NCI-H1694 (cell line): Measurements from ENCODE around the gene TP53I11.

Experiments used
- DNase-seq: peaks from one replicate; lab custom pipeline; 2025; lab: John Stamatoyannopoulos, UW

The TP53I11 gene

DNA sequence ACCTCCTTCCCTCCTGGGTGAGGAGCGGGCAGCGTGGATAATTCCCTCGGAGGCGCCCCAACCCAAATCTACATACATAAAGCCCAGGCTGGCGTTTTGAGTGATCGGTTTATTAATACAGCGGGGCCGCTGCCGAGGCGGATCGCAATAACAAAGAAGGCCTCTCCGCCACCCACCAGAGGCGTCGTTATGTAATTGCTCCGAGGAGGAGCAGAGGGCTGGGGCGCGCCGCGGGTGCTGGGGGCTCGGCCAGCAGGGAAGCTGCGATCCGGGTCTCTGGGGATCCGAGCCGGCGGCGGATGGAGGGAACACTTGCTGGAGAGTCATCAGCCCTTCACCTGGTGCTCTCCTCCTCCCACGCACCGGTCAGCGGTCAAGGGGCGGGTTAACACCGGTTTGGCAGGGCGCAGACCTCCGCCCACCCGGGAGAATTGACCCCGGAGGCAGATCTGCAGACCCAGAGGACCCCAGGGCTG is 6.4 kb upstream of the TP53I11 start:
- DNase-seq = no peak

DNA sequence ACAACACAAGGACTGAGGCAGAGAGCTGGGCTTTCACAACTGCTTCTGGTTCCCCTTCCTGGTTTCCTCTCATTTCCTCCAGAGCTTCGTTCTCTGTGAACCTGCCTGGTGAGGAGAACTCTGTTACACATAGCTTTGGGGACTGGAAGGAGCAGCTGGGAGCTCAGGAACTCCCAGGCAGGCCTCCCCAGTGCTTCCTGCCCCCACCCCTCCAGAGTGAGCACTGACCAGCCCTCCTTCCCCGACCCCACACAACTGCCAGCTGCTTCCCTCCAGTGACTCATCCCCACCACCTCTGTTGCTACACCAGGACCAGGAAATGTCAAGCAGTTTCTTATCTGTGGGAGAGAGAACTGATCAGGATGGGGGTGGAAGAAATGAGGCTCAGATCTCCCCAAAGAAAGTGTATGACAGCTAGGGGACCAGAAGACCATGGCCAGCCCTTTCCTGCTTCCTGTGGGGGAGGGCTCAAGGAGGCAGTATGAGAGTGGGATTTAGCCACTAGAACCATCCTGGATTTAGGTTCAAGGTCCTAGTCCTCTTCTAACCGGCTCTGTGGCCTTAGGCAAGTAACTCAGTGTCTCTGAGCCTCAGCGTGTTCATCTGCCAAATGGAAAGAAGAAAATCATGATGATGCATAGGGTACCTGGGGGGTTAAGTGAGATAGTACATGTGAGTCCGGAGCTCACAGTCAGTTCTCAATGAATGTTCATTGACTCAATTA is 4.5 kb upstream of the TP53I11 start:
- DNase-seq = no peak

DNA sequence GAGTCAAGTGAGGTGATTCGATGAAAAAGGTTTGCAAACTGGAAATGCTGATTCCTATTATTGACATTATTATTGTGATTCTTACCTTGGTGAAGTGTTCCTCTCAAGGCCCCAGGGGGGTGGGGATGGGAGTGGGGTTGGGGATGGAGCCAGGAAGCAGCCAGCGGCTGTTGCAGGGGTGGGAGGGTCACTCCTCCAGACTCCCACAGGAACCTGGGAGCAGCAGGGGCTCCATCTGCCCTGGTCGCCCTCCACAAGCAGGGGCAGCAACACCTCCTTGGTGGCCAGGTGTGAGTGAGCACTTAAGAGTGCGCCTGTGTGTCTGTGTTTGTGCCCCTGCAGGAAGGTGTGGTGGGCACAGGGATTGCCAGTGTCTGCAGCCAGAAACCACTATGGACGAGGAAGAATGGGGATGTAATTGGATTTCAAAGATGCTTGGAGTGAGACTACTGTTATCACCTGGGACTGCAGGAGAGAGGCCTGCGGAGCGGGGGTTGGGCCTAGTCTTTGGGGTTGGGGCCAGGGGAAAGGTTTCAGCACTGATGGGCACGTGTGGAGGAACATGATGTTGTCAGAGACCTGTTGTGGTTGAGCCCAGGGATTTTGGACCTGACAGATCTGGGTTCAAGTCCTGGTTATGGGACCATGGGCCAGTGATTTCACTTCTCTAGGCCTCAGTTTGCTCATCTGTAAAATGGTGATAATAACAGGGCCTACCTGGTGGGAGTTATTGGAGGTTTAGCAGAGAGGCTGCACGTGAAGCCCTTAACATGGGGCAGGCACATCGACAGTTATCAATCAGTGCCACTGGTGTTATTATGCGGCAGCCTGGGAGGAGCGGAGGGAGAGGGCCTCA is 3.6 kb upstream of the TP53I11 start:
- no peak for DNase-seq

DNA sequence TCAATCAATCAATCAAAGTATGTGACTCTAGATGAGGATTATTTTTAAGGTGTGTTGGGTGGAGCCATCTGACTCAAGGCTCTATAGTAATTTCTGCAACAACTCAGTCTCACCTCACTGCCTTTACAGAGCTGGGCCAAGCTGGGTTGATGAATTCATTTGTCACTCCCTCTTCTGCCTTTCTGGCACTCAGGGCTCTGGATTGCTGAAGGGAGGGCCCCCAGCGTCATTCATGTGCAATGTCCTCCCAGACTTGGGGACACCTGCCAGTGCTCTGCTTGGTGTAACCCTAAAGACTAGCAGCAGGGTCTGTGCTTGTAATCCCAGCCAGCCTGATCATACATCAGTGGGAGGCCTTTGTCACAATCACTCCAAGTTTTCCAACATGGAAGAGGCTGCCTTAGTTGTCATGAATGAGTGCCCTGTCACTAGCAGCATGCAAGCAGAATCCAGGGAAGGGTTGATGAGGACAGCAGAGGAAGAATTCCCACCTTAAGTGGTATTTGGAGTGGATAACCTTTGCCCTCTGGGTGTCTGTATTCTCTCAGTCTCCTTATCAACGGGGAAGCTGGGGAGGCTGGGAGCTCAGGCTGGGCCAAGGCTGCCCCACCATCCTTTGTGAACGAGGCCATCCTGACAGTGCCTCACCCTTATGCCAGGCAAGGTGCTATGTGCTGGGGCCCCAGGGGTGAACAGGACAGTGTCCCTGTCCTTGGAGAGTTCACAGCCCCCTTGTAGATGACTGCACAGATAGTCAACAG is 2.0 kb upstream of the TP53I11 start:
- no peak for DNase-seq

DNA sequence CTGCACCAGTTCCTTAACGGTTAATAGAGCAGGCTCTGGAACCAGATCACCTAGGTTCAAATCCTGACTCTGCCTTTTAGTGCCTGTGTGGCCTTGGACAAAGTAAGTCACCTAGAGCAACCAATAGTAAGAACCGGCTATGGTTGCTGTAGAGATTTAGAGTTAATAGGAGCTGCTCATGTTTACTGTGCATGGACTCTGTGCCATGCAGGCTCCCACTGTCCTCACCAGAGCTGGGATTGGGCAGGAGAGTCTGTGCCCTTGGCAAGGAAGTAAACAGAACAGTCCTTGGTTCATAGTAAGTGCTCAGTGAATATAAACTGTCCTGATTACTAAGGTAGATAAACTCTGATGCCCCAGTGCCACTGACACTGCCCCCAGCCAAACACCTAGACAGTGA is 1.4 kb upstream of the TP53I11 start:
- DNase-seq = no peak

DNA sequence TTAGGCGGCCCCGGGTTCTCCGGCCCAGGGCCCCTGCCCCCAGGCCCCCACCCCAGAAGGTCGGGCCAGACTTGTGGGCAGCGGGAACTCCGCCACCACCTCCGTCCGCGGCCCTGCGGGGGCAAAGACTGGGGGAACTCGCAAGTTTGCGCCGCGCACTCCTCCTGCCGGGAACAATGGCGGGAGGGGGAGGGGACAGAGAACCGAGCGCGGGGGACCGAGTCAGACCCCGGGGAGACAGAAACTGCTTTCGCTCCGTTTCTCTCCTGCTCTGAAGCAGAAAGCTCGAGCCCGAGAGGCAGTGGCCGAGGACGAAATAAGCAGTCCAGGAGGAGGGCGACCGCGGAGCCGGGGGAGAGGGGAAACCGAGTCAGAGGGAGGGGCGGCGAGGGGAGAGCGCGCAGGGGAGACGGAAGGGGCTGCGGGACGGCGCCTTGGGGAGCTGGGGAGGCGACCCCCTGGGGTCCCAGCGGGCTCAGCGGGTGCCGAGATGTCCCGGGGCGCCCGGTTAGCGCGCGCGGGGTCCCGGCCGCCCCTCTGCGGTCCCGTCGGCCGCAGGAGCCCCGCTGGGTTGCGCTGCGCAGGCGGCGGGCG is 555 bp downstream of the TP53I11 start:
- DNase-seq = no peak

DNA sequence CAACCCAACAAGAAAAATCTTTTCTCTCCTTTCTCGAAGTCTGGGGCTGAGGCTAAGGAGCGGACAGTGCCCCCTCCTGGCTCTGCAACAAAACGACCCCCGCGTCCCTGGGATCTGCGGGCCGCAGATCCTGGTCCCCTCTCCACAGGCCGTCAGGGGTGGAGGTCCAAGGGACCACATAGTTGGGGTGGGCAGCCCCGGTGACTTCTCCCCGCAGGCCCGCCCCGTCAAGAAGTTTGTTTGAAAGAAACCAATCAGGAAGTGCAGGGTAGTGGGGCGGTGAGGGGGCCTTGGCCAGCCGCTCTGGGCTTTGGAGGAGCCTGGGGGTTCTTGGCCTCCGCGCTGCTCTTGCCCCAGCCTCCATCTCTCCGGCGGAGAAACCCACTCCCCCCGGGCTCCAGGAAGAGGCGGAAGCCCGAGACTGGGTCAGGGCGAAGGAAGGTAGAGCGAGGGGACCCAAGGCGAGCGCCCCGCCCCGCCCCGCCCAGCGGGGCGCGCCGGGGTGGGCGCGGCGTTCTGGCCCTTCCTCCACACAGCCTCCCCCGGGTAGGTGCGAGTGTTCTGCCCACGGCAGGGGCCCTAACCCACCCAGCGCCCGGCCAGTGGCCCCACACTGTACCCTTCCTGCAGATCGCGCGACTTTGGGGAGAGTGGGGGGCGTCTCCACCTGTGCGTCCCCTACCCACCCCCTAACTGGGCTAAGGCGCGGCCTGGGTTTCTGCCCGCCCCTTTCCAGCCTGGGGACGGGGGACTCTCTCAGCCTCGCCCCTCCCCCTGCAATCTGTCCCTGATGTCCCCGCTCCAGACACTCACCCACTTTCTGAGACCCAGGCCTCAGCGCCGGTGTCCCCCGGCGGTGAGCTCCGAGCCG is 1.3 kb downstream of the TP53I11 start:
- peak; percentile 50 for DNase-seq

DNA sequence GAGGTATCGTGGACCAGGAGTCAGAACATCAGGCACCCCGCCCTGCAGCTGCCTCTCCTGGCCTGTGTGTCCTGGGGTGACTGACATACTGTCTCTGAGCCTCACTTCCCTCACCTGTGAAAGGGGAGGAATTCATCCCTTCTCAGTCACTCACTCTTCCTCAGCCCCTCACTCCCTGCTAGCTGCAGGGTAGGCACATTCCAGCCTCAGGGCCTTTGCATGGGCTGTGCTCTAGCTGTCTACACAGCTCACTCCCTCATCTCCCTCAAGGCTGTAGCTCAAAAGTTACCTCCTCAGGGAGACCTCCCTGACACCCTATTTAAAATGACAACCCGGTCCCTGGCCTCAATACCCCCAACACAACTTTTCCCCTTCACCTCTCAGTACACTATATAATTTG is 2.5 kb downstream of the TP53I11 start:
- no peak for DNase-seq

DNA sequence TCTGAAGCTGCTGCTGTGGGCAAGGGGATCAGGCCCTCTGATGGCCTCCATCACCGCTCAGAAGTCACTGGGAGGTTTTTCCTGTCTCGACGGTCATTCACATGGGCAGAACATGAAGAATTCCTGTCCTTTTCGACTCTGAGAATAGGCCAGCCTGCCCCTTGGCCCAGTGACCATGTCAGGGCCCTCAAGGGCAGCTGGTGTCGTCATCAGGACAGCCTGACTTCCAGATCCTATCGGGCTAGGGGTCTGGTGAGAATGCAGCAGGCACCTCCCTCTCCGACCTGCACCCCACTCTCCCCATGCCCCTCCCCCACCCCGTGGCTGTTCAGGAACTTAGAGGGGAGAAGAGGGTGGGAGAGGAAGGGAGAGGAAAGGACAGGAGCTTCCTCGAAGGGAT is 3.6 kb downstream of the TP53I11 start:
- no peak for DNase-seq

DNA sequence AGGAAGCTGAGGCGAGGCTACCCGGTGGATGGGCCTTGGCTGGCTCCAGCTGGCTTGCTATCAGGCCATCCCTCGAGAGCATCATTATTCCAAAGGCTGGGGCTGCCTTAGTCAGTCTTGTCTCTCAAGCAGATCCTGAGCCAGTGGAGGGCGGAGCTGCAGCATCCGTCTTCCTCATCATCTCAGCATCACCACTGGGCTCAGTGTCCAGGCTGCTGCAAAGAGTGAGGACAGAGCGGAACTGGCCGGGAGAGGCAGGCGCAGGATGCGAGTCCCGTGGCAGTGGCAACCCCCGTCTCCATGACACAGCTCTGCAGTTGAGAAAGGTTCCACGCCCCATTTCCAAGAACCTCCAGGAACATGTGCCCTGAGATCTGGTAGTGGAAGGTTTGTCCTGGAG is 4.4 kb downstream of the TP53I11 start:
- DNase-seq = no peak

DNA sequence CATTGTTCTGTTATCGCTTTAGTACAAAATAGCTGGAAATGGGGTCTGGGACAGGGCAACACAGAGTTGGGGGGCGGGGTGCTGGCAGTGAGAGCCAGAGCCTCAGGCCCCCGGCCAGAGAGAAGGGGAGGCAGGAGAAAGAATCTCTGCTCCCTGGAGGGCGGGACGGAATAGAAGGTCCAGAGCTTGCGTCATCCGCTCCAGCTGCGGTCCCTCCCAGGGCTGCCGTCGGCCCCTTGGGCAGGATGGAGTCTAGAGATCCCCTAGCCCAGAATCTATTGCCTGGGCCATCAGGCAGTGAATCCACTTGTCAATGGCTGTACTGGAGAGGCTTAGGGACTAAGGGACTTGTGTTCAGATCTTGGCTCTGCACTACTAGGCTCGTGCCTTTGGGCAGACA is 5.0 kb downstream of the TP53I11 start:
- DNase-seq = no peak

DNA sequence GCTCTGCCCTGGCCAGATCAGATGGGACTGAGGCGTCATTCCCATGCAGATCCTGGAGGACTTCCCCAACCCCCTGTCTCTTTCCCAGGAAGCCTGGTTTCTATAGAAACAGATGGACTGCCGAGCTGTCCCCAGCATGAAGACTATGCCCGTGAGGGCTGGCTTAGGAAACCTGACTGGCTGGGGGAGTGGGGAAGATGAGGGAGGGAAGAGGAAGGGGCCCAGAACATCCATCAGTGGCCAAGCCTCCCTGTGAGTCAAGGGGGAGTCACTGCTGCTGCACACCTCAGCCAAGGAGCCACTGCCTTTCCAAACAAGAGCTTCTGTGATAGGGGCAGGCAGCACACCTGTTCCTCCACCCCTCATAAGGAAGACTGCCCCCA is 5.8 kb downstream of the TP53I11 start:
- DNase-seq = no peak

DNA sequence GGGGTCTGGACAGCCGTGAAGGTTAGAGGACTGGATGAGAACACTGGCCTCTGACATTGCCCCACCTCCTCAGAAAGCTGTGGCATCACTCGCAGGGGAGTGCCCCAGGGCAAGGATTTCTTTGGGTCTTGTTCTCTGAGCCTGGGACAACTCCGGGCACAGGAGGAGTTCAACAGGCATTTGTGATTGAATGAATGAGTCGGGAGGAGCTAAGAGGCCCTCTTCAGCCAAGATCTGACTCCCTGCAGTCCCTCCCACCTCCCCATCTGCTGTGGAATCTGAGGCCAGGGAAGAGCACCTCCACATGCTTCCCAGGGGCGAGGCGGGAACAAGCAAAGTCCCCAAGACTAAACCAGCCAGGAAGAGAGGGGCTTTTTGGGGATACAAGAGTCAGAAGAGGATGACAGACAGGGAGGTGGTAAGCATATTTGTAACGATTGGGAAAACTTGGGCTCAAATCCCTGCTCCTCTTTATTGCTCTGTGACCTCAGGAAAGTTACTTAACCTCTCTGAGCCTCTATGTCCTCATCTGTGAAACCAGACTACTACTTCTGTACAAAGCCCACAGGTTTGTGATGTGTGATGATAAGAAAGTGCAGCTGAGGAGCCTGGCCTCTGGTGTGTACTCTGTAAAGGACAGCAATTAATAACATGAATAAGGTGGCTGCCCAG is 6.4 kb downstream of the TP53I11 start:
- no peak for DNase-seq

DNA sequence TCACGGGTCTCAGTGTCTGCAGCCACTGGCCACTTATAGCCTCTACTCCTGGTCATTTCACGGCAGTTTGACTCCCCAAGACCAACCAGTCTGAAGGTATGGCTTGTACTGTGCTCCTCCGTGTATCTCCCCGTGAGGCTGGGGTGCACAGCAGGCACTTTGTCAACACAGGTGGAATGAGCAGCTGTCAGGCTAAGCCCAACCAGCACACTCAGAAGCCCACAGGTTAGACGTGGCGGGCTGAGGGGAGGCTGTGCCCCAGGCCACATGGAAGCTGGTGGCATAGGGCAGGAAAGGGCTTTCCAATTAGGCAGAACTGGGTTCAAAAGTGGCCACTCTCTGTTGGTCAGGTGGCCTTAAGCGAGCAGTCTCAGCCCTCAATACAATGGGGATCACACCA is 7.0 kb downstream of the TP53I11 start:
- peak; percentile 28 for DNase-seq

DNA sequence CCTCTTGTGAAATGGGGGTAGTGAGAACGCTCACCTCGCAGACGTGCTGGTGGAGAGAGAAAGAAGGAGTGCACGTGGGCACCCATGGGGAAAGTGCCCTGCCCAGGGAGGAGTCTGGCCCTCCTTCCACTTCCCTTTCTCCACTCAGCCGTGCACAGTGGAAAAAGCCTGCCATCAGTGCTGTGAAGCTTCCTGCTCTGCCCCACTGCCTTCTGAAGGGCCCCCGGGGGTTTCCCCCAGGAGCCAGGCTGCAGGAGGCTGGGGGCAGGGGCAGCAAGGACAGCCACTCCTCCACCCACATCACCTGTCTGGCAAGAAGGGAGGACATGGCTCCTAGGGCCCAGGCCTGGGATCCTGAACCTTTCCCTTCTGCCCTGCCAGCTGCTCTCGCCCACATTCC is 7.6 kb downstream of the TP53I11 start:
- peak; percentile 26 for DNase-seq

DNA sequence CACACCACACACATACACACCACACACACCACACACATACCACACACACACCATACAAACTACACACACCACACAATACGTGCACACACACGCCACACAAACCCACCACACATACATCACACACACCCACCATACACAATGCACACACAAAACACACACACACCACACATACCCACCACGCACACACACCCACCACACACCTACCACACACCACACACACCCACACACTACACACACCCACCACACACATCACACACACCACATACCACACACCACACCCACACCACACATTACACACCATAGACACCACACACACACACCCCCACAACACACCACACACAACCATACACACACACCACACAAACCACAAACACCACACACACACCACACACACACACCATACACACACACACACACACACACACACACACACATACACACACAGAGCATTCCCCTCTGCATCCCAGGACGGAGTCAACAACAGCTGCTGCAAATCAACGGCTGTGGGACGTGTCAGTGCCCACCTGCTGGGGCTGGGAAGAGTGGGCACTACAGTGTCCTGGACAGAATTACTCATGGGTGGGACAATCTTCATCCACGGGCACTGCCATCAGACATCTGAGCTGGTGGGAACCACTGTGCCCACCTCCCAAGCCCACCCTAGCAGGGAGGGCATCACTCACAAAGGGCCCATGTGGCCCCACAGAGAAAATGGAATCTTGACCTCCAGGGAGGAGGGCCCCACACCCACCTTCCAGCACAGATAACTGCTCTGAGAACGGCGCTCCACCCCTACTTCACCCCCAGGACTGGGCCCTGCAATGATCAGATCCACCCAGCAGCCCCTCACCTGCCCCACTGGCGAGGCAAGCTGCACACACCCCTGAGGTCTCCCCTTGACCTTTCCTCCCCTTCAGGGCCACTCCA is 8.4 kb downstream of the TP53I11 start:
- no peak for DNase-seq

DNA sequence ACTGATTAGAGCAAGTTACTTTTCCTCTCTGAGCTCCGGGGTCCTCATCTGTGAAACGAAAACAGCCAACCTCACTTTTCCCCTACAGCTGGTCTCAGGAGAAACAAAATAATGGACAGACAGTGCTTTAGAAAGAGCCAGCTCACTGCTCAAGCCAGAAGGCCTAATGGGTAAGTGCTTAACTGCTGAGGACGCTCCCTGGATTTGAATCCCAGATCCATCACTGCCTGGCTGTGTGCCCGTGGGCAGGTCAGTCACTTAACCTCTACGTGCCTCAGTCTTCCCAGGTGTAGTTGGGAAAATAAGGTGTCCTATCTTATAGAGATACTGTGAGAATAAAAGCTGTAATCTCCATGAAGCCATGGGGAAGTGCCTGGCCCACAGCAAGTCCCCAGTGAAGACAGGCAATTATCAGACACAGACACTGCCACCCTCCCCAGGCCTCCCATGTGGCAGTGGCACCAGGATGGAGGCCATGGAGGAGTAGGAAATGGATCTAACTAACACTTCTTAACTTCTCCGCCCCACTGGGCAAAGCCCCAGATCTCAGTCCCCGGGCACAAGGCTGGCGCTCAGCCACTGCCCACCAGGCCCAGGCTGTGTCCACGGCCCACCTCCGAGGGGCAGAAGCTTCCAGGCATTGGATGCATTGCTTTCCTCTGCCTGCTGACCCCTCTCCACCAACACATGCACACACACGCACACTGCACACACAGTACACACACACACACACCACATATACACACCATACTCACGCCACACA is 9.2 kb downstream of the TP53I11 start:
- DNase-seq = no peak

DNA sequence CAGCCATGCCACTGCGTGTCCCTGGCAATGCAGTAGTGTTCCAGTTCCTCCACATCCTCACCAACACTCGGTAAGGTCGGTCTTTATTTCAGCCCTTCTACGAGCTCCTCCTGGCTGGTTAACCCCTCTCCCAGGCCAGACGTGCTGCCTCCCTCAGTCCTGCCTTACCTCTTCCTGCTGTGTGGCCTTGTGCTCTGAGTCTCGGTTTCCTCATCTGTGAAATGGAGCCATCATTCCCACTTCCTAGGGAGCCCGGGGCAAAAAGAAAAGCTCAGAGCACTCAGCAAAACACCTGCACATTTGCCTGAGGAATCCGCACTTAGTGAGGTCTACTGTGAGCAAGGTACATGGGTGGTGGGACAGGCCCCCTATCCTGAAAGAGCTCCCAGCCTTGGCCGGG is 9.8 kb downstream of the TP53I11 start:
- DNase-seq = no peak

DNA sequence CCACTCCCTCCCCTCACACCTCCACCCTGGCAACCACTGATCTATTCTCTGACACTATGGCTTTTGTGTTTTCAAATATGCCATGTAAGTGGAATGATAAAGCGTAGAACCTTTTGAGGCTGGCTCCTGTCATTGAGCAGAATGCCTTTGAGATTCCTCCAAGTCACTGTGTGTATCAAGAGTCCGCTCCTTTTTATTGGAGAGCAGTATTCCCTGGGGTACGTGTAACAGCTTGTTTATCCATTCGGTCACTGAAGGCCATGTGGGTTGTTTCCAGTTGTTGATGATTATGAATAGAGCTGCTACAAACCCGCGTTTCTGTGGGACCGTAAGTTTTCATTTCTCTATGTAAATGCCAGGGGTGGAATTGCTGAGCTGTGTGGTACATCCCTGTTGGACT is 10.3 kb downstream of the TP53I11 start:
- no peak for DNase-seq
